Right renal pelvis (tissue), 4 donors: Measurements from ENCODE around the gene SUFU. TPM values are rescaled to one million over a fixed set of nuclear protein-coding genes. Genes with fewer than 3 reads are reported as not detected.

Experiments used
- DNase-seq, 4 donors: peaks; one replicate each; pipeline ENCODE4 v3.0.0-alpha.2; 2013; ENCODE audit warnings: low read depth in 4 of 4, low spot score in 3 of 4, missing footprints in 1 of 4
- polyA plus RNA-seq, 4 donors: library from polyadenylated mRNA; unstranded; fragments of 120-200 nt; gene quantifications; one replicate each; pipeline ENCODE4 v1.2.1, GENCODE V29; 2013; ENCODE audit not compliant: insufficient read length in 4 of 4

The SUFU gene
- polyA plus RNA-seq, 4 donors, result 26.4 to 32.0 (median 30.3) TPM

- DNase-seq, result no peak
Measured at GRCh38 chr10:102545265-102545871, 41.6 kb downstream of the SUFU start.

GRCh38 chr10:102545997-102546396 lies 42.2 kb downstream of the SUFU start:
- DNase-seq, result no peak

- DNase-seq, result no peak
Measured at GRCh38 chr10:102546606-102547320, 43.0 kb downstream of the SUFU start.

DNA sequence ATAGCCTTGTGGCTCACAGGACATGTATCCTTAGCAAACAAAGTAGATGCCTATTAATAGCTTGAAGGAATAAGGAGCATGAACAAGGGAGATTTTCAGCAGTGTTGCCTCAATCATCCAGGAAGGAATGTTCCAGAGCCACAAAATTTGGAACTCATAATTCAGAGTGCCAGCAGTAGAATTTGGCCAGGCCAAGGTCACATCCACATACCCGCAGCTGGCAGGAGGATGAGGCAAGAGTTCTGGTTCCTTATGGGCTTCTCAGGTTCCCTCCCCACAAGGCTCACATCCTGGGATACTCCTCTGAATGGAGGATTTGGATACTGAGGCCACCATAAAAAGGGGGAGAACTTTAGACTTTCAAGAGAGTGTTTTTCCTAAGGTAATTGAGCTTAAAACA lies 45.8 kb downstream of the SUFU start:
- DNase-seq, result no peak

- no peak for DNase-seq
Measured at GRCh38 chr10:102550636-102551210, 47.0 kb downstream of the SUFU start.

DNA sequence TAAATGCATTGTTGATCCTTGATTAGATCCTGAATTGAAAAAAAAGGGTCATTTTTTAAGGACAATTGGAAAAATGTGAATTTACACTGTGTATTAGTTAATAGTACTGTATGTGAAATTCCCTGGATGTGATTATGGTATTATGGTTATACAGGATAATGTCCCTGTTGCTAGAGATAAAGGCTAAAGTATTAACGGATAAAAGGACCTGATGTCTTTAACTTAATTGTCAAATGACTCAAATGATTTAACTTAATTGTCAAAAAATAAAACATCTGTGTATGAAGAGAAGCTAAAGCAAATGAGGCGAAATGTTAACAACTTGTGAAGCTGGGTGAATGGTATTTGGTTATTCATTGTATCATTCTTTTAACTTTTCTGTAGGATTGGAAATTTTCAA lies 48.8 kb downstream of the SUFU start:
- no peak for DNase-seq

- no peak for DNase-seq
Measured at GRCh38 chr10:102553771-102554170, 50.0 kb downstream of the SUFU start.

DNA sequence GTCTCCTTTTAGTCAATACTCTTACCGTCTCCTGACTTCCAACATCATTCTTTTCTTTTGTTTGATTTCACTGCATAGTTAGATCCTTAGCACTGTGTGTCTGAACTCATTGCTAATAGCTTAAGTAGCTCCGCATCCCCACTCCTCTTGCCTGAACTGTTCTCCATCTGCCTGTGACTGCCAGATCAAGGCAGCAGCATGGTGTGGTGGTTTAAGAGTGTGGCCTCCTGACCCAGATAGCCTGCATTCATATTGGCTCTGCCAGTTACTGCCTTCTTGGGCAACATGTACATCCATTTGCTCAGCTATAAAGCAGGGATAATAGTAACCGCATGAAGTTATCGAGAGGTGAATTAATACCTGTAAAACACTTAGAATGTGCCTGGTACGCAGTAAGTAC lies 50.8 kb downstream of the SUFU start:
- DNase-seq, result no peak

GRCh38 chr10:102555781-102556328 lies 52.1 kb downstream of the SUFU start:
- DNase-seq, result no peak

GRCh38 chr10:102557569-102557968 lies 53.8 kb downstream of the SUFU start:
- no peak for DNase-seq

GRCh38 chr10:102559764-102560163 lies 56.0 kb downstream of the SUFU start:
- DNase-seq, result no peak

DNA sequence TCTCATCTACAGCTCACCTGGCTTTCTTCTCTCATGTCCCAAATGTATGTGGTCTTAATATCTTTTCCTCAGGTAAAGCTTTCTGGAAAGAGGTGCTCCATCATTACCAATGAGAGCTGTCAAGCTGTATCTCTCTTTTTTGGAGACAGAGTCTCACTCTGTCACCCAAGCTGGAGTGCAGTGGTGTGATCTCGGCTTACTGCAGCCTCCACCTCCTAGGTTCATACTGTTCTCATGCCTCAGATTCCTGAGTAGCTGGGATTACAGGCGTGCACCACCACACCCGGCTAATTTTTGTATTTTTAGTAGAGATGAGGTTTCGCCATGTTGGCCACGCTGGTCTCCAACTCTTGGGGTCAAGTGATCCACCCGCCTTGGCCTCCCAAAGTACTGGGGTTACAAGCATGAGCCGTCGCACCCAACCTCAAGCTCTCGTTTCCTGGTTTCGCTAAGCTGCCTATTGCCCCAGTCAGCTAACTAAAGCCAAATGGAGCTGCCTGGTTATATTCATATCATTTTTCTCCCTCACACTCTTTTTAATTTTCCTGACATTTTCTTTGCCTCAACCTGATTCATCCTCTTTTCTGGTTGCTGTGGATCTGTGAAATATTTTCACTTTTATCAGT lies 60.5 kb downstream of the SUFU start:
- no peak for DNase-seq

DNA sequence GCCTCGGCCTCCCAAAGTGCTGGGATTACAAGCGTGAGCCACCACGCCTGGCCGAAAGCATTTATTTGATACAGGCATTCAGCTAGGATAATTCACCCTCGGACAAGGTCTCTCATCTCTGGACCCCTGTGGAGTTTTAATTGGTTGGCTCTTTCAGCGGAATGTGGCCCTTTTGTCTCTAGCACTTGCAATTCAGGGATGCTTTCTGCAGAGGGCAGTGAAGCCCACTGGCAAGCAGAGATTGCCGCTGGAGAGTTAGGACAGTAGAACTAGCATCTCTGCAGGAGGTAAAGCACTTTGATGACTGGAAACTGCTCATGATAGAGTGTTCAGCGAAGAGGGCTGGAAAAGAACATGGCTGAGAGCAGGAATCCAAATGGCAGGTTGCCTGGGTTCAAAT lies 62.0 kb downstream of the SUFU start:
- DNase-seq, result no peak

DNA sequence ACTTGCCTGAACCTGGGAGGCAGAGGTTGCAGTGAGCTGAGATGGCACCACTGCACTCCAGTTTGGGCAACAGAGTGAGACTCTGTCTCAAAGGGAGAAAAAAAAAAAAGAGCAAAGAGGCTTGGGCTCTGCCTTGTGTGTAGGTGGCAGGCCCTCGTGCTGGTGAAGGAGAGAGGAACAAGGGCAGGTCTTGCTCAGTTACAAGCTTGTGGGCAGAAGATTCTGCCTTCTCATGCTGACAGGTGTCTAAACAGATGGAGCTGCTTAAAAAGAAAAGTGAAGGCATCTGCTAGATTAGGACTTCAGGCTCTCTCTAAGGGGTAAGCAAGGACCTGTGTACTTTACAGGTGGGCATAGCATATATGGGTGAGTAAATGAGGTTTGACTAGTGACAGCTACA lies 75.0 kb downstream of the SUFU start:
- DNase-seq, result no peak

DNA sequence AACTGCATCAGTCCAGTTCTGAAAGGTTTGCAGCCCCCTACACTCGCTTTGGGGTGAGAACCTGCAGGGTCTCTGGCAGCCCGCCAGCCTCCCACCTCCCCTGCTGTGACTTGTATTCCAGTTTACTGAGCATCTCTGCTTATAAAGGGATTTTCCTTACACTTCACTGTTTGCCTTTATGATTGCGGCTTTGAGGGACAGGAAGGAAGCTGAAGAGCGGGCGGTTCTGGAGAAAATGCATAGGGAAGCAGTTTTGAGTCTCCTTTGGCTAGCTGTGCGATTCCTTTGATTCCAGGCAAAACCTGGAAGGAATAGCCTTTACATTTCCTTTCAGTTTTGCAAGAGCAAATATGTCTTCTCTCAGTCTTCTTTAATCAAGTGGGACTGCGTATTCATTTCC lies 75.6 kb downstream of the SUFU start:
- no peak for DNase-seq

- DNase-seq, result no peak
Measured at GRCh38 chr10:102580230-102580629, 76.5 kb downstream of the SUFU start.

- no peak for DNase-seq
Measured at GRCh38 chr10:102581401-102581800, 77.6 kb downstream of the SUFU start.

DNA sequence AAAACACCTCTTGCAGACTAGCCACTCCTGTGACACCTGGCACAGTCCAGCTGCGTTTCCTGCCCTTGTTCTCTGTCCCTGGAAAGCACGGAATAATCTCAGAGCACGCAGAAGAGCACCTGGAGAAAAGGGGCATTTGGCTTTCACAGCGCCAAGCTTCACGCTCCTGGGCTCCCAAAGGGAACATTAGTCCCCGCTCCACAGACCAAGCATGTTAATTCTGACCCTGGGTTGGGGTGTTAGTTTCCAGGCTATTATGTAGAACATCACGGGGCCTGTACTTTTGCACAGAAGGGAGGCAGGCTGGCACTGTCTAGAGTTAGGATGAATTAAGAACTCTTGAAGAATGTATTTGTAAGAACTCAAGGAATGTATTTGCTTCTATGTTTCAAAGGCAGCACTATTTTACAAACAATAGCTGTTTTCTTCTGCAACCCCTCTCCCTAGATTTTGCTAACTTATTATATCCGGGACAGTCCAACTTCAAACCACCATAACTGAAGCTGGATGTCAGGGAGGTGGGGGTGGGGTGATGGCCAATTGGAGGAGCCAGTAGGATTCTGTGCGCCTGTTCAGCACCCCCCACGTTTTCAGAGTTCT lies 78.3 kb downstream of the SUFU start:
- DNase-seq, result no peak

DNA sequence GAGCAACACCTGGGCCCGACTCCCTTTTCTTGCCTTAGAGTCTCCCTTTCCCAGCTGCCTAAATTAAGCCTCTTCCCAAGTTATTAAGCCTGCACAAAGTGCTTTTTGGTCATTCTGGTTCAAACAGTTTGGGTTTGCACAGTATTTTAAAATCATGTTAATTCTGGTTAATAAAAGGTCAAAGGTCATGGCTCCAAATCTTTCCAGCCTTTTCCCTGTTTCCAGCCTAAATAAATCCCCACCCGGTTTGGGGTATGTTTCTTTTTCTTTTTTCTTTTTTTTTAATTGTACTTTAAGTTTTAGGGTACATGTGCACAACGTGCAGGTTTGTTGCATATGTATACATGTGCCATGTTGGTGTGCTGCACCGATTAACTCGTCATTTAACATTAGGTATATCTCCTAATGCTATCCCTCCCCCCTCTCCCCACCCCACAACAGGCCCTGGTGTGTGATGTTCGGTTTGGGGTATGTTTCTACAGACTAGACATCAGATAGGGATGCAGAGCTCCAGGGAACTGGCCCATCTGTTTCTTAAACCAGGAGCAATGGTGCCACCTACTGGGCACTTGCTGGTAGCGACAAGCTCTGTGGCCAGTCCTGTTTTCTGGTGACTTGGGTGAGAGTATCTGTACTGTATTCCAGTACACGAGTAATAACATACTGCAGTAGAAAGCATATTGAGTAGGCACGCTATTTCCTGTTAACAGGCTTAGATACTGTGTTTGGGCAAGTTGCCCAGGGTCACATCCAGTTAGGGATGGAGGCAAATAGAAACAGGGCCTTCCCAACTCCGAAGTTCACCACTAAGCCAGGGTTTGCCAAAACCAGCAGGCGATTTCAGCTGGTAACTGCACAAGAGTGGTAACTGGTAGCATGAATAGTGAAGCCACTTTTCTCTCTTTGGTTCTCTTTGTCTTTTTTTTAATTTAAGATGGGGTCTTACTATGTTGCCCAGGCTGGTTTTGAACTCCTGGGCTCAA lies 80.0 kb downstream of the SUFU start:
- DNase-seq, result peak; percentile 80 to 88 (median 84)

DNA sequence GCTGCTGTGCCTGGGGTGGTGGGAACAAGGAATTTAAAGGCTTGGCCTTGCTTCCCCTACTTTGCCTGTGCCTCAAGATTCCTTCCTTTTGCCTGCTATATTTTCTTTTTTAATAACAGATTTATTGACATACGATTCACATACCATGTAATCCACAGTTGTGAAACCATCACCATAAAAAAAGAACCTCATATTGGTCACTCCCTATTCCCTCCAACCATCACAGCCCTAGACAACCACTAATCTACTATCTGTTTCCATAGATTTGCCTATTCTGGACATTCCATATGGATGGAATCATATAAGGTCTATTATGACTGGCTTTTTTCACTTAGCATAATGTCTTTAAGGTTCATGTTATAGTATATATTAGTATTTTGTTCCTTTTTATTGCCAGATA lies 81.3 kb downstream of the SUFU start:
- no peak for DNase-seq
